Retinal pigment epithelial cell (primary cell): Measurements from ENCODE around the gene MYRIP.
A peak's percentile ranks its signal among the peaks of the same experiment; 100 is the strongest.
"Not testable (repeated sequence)": the region's sequence is repeated elsewhere in the genome, so short reads cannot be mapped to it uniquely, and the experiment has no call there.

Source experiments
- DNase-seq: peaks from one replicate; pipeline ENCODE4 v3.0.0-alpha.2; 2010; ENCODE audit warnings: low read depth
- H3K4me3 ChIP-seq: 2 replicates; pipeline ENCODE4 v1.5.1; 2011; ENCODE audit warnings: mild to moderate bottlenecking, low read length, control low read depth, moderate library complexity
- CTCF ChIP-seq: conservative IDR thresholded peaks from 2 replicates; pipeline ENCODE4 v1.5.1; 2011; ENCODE audit warnings: low read depth, low read length, control low read depth, inconsistent platforms

The MYRIP gene

DNA sequence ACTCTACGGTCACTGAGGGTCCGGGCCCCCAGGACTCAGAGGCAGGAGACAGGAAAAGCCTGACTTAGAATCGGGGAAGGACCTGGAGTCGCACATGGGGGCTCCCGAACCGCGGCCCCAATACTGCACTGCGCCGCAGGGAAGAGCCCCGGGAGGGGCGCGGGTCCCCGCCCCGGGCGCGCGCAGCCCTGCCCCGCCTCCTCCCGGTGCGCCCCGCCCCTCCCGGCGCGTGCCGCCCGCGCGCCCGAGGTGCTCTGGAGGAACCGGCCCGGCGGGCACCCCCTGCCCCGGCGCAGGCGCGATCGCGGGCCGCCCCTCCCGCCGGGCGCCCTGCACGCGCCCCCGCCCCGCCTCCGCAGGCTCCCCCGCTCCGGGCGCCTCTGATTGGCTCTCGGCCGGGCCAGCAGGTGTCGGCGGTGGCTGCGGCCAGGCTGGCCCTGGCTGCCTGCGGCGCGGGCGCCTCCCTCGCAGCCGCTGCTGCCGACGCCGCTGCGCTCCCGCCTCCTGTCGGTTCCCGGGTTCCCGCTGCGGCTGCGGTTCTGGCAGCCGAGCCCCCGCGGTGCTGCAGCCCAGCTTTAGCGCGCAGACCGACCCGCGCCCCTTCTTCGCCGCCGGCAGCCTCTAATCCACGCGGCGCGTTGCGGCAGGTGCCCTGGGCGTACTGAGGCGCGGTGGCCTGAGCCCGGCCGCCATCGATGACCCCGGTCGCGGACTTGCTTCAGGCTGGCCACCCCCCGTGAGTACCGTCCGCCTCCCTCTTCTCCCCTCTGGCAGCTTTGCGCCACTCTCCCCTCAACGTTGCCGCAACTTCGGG is at the start of gene MYRIP:
Gene MYRIP (plus strand): TSS at position 429 of the 814 bp plus-strand sequence. CDS start 91,208 bp downstream, outside the sequence.
- no peak for TF ChIP-seq CTCF
- H3K4me3 ChIP-seq = peak within 1 kb of the TSS; percentile 56
- no peak for DNase-seq

DNA sequence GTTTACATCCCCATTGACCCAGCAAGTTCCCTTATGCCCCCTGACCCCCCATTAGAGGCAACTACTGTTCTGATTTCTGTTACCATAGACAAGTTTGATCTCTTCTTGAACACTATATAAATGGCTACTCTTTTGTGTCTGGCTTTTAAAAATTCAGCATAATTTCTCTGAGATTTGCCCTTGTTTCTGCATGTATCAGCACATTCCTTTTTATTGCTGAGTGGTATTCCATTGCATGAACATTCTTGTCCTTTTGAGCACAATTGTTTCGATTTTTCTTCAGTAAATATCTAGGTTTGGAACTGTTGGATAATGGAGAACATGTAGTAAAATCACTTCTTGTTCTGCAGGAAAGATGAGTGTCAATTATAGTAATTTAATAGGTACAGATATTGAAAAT is 49.1 kb upstream of the MYRIP start:
- no peak overlapping the region for H3K4me3 ChIP-seq
- TF ChIP-seq CTCF = no peak
- no peak for DNase-seq

- no peak overlapping the region for H3K4me3 ChIP-seq
- TF ChIP-seq CTCF = no peak
- no peak for DNase-seq
Measured at GRCh38 chr3:39762537-39763070, 46.8 kb upstream of the MYRIP start.

DNA sequence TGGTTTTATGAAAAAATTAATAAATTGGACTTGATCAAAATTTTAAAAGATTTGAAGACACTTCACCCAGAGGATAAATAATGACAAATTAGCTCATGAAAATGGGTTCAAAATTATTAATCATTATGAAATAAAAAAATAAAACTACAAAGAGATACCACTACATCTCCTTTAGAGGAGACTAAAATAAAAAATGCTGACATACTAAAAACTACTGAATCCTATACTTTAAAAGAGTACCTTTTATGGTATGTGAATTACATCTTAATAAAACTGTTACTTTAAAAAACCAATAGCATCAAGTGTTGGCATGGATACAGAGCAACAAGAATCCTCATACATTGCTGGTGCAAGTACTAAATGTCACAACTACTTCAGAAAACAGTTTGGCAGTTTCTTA is 46.0 kb upstream of the MYRIP start:
- DNase-seq = no peak
- no peak overlapping the region for H3K4me3 ChIP-seq
- no peak for TF ChIP-seq CTCF

GRCh38 chr3:39765575-39765974 is 43.8 kb upstream of the MYRIP start:
- no peak overlapping the region for H3K4me3 ChIP-seq
- DNase-seq = no peak
- no peak for TF ChIP-seq CTCF

DNA sequence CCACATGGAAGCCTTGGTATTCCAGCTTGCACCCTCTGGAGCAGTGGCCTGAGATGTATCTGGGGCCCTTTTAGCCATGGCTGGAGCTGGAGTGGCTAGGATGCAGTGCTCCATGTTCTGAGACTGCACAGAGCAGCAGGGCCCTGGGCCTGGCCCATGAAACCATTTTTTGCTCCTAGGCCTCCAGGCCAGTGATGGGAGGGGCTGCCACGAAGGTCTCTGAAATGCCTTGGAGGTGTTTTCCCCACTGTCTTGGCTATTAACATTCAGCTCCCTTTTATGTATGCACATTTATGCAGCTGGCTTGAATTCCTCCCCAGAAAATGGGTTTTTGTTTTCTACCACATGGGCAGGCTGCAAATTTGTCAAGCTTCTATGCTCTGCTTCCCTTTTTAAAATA is 43.0 kb upstream of the MYRIP start:
- H3K4me3 ChIP-seq = no peak overlapping the region
- DNase-seq = no peak
- TF ChIP-seq CTCF = no peak

DNA sequence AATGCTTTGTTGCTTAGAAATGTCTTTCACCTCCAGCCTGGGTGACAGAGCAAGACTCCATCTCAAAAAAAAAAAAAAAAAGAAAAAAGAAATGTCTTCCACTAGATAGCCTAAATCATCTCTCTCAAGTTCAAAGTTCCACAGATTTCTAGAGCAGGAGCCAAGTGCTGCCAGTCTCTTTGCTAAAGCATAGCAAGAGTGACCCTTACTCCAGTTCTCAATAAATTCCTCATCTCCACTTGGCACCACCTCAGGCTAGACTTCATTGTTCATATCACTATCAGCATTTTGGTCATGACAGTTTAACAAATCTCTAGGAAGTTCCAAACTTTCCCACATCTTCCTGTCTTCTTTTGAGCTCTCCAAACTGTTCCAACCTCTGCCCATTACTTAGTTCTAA is 42.5 kb upstream of the MYRIP start:
- DNase-seq, H3K4me3 ChIP-seq: not testable (repeated sequence)

DNA sequence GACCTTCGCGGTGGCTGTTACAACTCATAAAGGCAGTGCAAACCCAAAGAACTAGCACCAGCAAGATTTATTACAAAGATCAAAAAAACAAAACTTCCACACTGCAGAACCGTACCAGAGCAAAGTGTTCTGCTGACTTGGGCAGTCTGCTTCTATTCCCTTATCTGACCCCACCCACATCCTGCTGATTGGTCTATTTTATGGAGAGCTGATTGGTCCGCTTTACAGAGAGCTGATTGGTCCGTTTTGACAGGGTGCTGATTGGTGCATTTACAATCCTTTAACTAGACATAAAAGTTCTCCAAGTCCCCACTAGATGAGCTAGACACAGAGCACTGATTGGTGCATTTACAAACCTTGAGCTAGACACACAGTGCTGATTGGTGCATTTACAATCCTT is 31.2 kb upstream of the MYRIP start:
- not testable (repeated sequence) for DNase-seq, H3K4me3 ChIP-seq
